Measurements from ENCODE around the gene COL20A1.
A peak's percentile ranks its signal among the peaks of the same experiment; 100 is the strongest.

Gene COL20A1

GRCh38 chr20:63272105-63273058, 20.6 kb upstream of the COL20A1 start, which contains the start of gene ARFGAP1 (continued):
- TF ChIP-seq ATF2 (tag by site-specific recombination; IDR thresholded peaks at IDR 0.05; ENCODE audit: low read depth): no peak
- TF ChIP-seq, protein P1, sequence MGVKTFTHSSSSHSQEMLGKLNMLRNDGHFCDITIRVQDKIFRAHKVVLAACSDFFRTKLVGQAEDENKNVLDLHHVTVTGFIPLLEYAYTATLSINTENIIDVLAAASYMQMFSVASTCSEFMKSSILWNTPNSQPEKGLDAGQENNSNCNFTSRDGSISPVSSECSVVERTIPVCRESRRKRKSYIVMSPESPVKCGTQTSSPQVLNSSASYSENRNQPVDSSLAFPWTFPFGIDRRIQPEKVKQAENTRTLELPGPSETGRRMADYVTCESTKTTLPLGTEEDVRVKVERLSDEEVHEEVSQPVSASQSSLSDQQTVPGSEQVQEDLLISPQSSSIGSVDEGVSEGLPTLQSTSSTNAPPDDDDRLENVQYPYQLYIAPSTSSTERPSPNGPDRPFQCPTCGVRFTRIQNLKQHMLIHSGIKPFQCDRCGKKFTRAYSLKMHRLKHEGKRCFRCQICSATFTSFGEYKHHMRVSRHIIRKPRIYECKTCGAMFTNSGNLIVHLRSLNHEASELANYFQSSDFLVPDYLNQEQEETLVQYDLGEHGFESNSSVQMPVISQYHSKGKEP (tag by site-specific recombination; IDR thresholded peaks at IDR 0.05): no peak
- no peak for TF ChIP-seq ZNF292 (tag by site-specific recombination; IDR thresholded peaks at IDR 0.05; ENCODE audit: borderline replicate concordance, low read depth)
- peak; percentile 33; the same call in 1 of the 2 replicates for TF ChIP-seq KLF9 (tag by site-specific recombination; IDR thresholded peaks at IDR 0.05; ENCODE audit: low read depth)
- TF ChIP-seq, protein P2, sequence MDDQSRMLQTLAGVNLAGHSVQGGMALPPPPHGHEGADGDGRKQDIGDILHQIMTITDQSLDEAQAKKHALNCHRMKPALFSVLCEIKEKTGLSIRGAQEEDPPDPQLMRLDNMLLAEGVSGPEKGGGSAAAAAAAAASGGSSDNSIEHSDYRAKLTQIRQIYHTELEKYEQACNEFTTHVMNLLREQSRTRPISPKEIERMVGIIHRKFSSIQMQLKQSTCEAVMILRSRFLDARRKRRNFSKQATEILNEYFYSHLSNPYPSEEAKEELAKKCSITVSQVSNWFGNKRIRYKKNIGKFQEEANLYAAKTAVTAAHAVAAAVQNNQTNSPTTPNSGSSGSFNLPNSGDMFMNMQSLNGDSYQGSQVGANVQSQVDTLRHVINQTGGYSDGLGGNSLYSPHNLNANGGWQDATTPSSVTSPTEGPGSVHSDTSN (CRISPR knock-in tag; IDR thresholded peaks at IDR 0.05): peak; percentile 67; the same call in 1 of the 2 replicates
- TF ChIP-seq, protein P3, sequence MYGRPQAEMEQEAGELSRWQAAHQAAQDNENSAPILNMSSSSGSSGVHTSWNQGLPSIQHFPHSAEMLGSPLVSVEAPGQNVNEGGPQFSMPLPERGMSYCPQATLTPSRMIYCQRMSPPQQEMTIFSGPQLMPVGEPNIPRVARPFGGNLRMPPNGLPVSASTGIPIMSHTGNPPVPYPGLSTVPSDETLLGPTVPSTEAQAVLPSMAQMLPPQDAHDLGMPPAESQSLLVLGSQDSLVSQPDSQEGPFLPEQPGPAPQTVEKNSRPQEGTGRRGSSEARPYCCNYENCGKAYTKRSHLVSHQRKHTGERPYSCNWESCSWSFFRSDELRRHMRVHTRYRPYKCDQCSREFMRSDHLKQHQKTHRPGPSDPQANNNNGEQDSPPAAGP (tag by site-specific recombination; IDR thresholded peaks at IDR 0.05): no peak
- TF ChIP-seq SP3 (tag by site-specific recombination; IDR thresholded peaks at IDR 0.05): no peak; the same call in 1 of the 2 replicates
- no peak for TF ChIP-seq SALL2 (tag by site-specific recombination; IDR thresholded peaks at IDR 0.05; ENCODE audit: borderline replicate concordance)
- TF ChIP-seq, protein P4, sequence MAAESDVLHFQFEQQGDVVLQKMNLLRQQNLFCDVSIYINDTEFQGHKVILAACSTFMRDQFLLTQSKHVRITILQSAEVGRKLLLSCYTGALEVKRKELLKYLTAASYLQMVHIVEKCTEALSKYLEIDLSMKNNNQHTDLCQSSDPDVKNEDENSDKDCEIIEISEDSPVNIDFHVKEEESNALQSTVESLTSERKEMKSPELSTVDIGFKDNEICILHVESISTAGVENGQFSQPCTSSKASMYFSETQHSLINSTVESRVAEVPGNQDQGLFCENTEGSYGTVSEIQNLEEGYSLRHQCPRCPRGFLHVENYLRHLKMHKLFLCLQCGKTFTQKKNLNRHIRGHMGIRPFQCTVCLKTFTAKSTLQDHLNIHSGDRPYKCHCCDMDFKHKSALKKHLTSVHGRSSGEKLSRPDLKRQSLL (tag by site-specific recombination; IDR thresholded peaks at IDR 0.05): no peak
- TF ChIP-seq, protein P5, sequence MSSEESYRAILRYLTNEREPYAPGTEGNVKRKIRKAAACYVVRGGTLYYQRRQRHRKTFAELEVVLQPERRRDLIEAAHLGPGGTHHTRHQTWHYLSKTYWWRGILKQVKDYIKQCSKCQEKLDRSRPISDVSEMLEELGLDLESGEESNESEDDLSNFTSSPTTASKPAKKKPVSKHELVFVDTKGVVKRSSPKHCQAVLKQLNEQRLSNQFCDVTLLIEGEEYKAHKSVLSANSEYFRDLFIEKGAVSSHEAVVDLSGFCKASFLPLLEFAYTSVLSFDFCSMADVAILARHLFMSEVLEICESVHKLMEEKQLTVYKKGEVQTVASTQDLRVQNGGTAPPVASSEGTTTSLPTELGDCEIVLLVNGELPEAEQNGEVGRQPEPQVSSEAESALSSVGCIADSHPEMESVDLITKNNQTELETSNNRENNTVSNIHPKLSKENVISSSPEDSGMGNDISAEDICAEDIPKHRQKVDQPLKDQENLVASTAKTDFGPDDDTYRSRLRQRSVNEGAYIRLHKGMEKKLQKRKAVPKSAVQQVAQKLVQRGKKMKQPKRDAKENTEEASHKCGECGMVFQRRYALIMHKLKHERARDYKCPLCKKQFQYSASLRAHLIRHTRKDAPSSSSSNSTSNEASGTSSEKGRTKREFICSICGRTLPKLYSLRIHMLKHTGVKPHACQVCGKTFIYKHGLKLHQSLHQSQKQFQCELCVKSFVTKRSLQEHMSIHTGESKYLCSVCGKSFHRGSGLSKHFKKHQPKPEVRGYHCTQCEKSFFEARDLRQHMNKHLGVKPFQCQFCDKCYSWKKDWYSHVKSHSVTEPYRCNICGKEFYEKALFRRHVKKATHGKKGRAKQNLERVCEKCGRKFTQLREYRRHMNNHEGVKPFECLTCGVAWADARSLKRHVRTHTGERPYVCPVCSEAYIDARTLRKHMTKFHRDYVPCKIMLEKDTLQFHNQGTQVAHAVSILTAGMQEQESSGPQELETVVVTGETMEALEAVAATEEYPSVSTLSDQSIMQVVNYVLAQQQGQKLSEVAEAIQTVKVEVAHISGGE (tag by site-specific recombination; conservative IDR thresholded peaks at IDR 0.05; ENCODE audit: low read depth): peak; percentile 74
- no peak for TF ChIP-seq ZNF658 (tag by site-specific recombination; IDR thresholded peaks at IDR 0.05)
- TF ChIP-seq ZNF366 (tag by site-specific recombination; conservative IDR thresholded peaks at IDR 0.05): no peak
- peak; percentile 80 for TF ChIP-seq ZXDB (tag by site-specific recombination; IDR thresholded peaks at IDR 0.05)
- TF ChIP-seq, protein P6, sequence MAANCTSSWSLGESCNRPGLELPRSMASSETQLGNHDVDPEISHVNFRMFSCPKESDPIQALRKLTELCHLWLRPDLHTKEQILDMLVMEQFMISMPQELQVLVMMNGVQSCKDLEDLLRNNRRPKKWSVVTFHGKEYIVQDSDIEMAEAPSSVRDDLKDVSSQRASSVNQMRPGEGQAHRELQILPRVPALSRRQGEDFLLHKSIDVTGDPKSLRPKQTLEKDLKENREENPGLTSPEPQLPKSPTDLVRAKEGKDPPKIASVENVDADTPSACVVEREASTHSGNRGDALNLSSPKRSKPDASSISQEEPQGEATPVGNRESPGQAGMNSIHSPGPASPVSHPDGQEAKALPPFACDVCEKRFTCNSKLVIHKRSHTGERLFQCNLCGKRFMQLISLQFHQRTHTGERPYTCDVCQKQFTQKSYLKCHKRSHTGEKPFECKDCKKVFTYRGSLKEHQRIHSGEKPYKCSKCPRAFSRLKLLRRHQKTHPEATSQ (tag by site-specific recombination; IDR thresholded peaks at IDR 0.05): no peak
- TF ChIP-seq, protein P7, sequence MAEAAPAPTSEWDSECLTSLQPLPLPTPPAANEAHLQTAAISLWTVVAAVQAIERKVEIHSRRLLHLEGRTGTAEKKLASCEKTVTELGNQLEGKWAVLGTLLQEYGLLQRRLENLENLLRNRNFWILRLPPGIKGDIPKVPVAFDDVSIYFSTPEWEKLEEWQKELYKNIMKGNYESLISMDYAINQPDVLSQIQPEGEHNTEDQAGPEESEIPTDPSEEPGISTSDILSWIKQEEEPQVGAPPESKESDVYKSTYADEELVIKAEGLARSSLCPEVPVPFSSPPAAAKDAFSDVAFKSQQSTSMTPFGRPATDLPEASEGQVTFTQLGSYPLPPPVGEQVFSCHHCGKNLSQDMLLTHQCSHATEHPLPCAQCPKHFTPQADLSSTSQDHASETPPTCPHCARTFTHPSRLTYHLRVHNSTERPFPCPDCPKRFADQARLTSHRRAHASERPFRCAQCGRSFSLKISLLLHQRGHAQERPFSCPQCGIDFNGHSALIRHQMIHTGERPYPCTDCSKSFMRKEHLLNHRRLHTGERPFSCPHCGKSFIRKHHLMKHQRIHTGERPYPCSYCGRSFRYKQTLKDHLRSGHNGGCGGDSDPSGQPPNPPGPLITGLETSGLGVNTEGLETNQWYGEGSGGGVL (tag by site-specific recombination; IDR thresholded peaks at IDR 0.05): 0 out of 2 replicates have a peak, but pooled peaks have one; percentile 14
- no peak for TF ChIP-seq ZNF266 (tag by site-specific recombination; IDR thresholded peaks at IDR 0.05; ENCODE audit: low read depth)
- no peak for TF ChIP-seq MEIS1 (CRISPR knock-in tag; IDR thresholded peaks at IDR 0.05; ENCODE audit: borderline replicate concordance)
- TF ChIP-seq ZNF423 (tag by site-specific recombination; IDR thresholded peaks at IDR 0.05): no peak
- no peak for TF ChIP-seq BCL11A (tag by site-specific recombination; IDR thresholded peaks at IDR 0.05; ENCODE audit: low read depth)
- TF ChIP-seq KLF1 (tag by site-specific recombination; IDR thresholded peaks at IDR 0.05): peak; percentile 34; the same call in 1 of the 2 replicates
- TF ChIP-seq ZIC2 (tag by site-specific recombination; IDR thresholded peaks at IDR 0.05): 0 out of 2 replicates have a peak, but pooled peaks have one; percentile 17
- no peak for TF ChIP-seq ZNF274 (IDR thresholded peaks at IDR 0.05; ENCODE audit: low read length)
- TF ChIP-seq ZNF274 (tag by site-specific recombination; IDR thresholded peaks at IDR 0.05; ENCODE audit: borderline replicate concordance): no peak
- TF ChIP-seq KLF16 (tag by site-specific recombination; IDR thresholded peaks at IDR 0.05): peak; percentile 37

Data from HEK293 (cell line).